ENCODE measurements around the gene HIVEP3.

DNA sequence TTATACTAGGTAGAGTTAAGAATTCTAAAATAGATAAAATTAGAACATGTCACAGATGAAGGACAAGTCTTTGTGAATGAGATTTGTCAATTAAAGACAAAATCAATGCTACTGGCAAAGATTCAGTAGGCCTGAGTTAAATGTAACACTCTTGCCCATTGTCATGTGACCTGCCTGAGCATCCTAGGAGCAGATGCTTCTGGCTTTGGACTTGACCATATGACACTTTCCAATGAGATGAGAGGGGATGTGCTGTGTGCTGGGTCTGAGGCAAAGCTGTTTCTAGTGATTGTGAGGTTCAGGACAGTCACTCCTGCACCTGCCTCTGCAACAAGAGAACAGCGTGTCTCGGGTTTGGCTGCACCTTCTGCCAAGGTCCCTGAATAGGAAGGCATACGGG, 144.9 kb downstream of the HIVEP3 start:
- no peak for TF ChIP-seq EZH2 (IDR thresholded peaks at IDR 0.05; ENCODE audit: borderline replicate concordance, low read depth, low read length, poor library complexity, severe bottlenecking)
- TF ChIP-seq, protein P1, sequence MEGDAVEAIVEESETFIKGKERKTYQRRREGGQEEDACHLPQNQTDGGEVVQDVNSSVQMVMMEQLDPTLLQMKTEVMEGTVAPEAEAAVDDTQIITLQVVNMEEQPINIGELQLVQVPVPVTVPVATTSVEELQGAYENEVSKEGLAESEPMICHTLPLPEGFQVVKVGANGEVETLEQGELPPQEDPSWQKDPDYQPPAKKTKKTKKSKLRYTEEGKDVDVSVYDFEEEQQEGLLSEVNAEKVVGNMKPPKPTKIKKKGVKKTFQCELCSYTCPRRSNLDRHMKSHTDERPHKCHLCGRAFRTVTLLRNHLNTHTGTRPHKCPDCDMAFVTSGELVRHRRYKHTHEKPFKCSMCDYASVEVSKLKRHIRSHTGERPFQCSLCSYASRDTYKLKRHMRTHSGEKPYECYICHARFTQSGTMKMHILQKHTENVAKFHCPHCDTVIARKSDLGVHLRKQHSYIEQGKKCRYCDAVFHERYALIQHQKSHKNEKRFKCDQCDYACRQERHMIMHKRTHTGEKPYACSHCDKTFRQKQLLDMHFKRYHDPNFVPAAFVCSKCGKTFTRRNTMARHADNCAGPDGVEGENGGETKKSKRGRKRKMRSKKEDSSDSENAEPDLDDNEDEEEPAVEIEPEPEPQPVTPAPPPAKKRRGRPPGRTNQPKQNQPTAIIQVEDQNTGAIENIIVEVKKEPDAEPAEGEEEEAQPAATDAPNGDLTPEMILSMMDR (conservative IDR thresholded peaks at IDR 0.05; ENCODE audit: low read depth, low read length): no peak
